ENCODE results near the gene WARS2.

Gene WARS2

DNA sequence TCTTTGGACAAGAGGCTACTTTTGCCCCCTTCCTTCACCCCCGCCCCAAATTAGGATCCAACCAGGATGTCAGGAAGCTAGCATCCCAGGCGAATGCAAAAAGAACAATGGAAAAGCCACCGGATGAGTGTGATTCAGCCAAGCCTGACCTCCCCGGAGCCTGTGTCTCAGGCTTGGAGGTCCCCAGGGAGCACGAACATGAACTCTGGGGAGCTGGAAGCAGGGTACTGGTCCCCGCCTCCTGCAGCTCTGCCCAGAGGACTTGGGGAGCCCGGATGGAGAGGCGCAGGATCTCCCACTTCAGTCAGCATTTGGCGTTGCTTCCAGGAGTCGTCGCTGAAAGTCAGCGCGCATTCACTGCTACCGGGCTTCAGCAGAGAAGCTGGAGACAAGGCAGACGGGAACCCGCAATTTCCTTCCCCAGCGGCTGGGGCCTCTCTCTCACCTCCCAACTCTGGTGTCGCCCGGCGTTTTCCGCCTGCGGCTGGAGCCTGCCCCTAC, 150.5 kb downstream of the WARS2 start:
- H3K4me1 Mint-ChIP-seq: peaks cover 55% of the 10 kb centered on the region

DNA sequence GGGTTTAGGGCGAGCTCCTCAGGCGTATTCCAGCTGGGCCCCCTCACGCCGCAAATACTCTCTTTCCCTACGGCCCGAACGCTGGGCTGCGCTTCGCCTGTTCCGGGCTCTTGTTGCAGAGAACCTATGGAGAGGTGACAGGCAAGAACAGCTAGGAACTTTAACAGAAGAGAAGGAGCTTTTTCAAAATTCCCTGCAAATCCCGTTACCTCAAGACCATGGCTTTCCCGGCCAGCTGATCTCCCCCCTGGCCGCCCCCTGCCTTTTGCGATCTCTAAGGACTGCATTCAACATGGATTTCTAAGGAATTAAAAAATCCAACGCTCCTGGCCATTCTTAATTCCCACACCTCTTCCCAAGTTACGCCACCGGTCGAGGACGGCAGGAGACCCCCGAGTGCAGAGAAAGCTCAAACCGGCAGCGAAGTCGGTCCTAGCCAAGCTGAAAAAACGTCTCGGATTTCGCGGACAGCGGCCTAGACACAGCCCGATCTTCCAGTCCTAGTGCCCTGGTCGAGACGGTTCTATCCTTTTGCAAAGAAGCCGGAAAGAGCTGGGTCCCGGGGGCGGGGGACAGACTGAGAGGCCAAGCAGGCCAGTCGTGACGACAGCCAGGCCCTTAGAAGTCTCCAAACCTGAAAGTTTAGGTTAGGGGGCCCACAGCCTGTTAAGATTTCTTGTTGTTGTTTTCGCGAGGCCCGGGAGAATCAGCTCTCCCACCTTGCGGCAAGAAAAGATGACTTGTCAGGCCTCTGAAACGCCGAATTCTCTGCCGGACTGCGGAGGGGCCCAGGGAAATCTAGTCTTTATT, 151.2 kb downstream of the WARS2 start:
- TF ChIP-seq, protein P1, sequence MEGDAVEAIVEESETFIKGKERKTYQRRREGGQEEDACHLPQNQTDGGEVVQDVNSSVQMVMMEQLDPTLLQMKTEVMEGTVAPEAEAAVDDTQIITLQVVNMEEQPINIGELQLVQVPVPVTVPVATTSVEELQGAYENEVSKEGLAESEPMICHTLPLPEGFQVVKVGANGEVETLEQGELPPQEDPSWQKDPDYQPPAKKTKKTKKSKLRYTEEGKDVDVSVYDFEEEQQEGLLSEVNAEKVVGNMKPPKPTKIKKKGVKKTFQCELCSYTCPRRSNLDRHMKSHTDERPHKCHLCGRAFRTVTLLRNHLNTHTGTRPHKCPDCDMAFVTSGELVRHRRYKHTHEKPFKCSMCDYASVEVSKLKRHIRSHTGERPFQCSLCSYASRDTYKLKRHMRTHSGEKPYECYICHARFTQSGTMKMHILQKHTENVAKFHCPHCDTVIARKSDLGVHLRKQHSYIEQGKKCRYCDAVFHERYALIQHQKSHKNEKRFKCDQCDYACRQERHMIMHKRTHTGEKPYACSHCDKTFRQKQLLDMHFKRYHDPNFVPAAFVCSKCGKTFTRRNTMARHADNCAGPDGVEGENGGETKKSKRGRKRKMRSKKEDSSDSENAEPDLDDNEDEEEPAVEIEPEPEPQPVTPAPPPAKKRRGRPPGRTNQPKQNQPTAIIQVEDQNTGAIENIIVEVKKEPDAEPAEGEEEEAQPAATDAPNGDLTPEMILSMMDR (IDR thresholded peaks at IDR 0.05; ENCODE audit: unreplicated experiment in 3 of 3): no peak
- Mint-ChIP-seq H3K4me3 (peak overlapping the region; percentile 85 to 91 (median 91)), H3K4me1 (peaks cover 60% of the 10 kb centered on the region), H3K27ac (peak overlapping the region; percentile 73 to 94 (median 82)), H3K9me3 (peaks cover 8% of the 10 kb centered on the region), H3K27me3 (ENCODE audit: low read depth) (peaks cover 99% of the 10 kb centered on the region), H3K36me3 (ENCODE audit: low read depth) (peaks cover 5% of the 10 kb centered on the region)

More for the DNA sequence above, 150.5 kb downstream of the WARS2 start:
- peaks cover 99% of the 10 kb centered on the region for H3K27me3 Mint-ChIP-seq (ENCODE audit: low read depth)
- peaks cover under 1% of the 10 kb centered on the region for H3K36me3 Mint-ChIP-seq (ENCODE audit: low read depth)
- TF ChIP-seq, protein P1 (IDR thresholded peaks at IDR 0.05; ENCODE audit: unreplicated experiment in 3 of 3): no peak
- peaks cover 5% of the 10 kb centered on the region for H3K9me3 Mint-ChIP-seq
- peak overlapping the region; percentile 73 to 94 (median 82) for H3K27ac Mint-ChIP-seq
- peak overlapping the region; percentile 85 to 91 (median 91) for H3K4me3 Mint-ChIP-seq

DNA sequence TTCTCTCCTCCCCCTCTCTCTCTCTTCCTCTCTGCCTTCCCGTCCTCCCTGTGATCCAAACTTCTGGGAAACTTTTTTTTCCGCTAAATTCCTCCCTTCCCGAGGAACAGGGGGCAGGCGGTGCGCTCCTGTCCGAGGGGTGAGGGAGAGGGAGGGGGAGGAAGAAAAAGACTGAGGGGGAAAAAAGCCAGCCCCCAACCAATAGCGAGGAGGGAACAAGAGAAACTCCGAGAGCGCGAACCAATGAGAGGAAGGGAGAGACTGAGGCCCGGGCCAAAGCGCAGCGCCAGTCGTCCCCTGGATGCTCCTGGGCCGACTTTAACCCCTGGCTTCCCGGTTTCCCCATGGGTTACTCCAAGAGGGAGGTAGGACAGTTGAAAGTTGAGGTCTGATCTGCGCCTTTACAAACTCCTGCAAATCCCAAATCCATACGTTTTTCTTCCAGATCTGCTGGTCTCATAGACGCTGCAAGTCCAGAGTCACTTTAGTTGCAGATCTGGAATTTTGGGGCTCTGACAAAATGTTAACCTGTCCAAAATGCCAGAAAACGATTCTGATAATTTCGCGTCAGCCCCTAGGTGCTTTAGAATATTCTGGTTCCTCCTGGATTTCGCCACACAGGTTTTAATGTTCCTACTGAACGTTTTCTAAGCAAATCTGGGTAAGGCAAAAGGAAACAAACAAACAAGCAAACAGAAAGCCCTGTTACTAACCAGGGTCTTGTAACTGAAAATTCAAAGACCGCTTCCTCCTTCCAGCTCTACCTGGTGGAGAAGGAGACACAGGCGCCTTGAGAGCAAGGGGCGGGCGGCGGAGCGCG, 152.1 kb downstream of the WARS2 start, which contains the start of gene TBX15:
TBX15 (minus strand) TSS at position 158 of the 820 bp plus-strand sequence. CDS start 548 bp downstream, outside the sequence.
- peaks cover 59% of the 10 kb centered on the region for H3K4me1 Mint-ChIP-seq
- peak within 1 kb of the TSS; percentile 82 to 96 (median 94) for H3K27ac Mint-ChIP-seq
- peak within 1 kb of the TSS; percentile 91 to 92 (median 91) for H3K4me3 Mint-ChIP-seq
- peaks cover 13% of the 10 kb centered on the region for H3K36me3 Mint-ChIP-seq (ENCODE audit: low read depth)
- H3K9me3 Mint-ChIP-seq: peaks cover 8% of the 10 kb centered on the region
- H3K27me3 Mint-ChIP-seq (ENCODE audit: low read depth): peaks cover 99% of the 10 kb centered on the region
- TF ChIP-seq, protein P1 (IDR thresholded peaks at IDR 0.05; ENCODE audit: unreplicated experiment in 3 of 3): no peak

DNA sequence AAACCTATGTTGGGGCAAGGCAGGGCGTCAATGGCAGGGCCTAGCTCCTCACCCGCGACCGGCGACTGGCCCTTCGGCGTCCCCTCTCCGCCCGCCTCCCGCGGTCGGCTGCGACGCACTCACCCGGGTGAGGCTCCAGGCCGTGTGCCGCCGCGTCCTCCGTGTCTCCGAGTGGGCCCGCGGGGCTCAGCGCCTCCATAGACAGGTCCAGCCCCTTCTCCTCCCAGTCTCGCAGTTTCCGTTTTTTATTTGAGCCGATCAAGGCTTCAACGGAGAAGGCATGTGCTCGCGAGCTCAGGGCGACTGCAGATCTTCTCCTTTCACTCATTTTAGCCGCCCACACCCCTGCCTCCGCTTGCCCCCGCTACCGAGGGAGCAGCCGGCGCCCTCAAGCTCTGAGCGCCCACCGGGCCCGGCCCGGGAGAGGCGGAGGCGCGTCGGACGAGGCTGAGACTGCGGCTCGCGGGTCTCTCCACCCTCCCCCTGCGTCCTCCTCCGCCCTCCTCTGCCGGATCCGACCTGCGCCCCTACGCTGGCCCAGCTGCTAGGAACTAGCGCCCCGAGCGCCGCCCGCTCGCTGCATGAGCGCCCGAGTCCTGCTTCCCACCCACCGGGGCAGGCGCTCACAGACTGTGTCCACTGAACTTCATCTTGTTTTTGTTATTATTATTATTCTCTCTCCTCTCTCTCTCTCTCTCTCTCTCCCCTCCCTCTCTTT, 152.8 kb downstream of the WARS2 start:
- Mint-ChIP-seq H3K4me3 (peak overlapping the region; percentile 91 to 92 (median 91)), H3K36me3 (ENCODE audit: low read depth) (peaks cover 20% of the 10 kb centered on the region), H3K9me3 (peaks cover 8% of the 10 kb centered on the region), H3K27ac (peak overlapping the region; percentile 82 to 96 (median 94)), H3K27me3 (ENCODE audit: low read depth) (peaks cover 100% of the 10 kb centered on the region), H3K4me1 (peaks cover 60% of the 10 kb centered on the region)
- TF ChIP-seq, protein P1 (IDR thresholded peaks at IDR 0.05; ENCODE audit: unreplicated experiment in 3 of 3): no peak

All from nephron (organoid).